Uterus (tissue), 4 donors: Measurements from ENCODE around the gene PCDHA7. TPM values are rescaled to one million over a fixed set of nuclear protein-coding genes. Genes with fewer than 3 reads are reported as not detected.
"Not testable (repeated sequence)": the region's sequence is repeated elsewhere in the genome, so short reads cannot be mapped to it uniquely, and the experiment has no call there.

Experiments used
- DNase-seq, 2 donors: peaks; one replicate each; pipeline ENCODE4 v3.0.0-alpha.2; 2019 to 2020
- H3K27ac ChIP-seq, 2 donors: fragments of 200-600 bp; sonication (generic); 1 replicate in 1 of 2; 2 replicates in 1 of 2; pipeline ENCODE4 v1.5.1; 2016 to 2018
- H3K27me3 ChIP-seq, 2 donors: fragments of 200-600 bp; sonication (generic); one replicate each; pipeline ENCODE4 v1.5.1; 2018 to 2019; ENCODE audit warnings: control low read depth in 1 of 2
- H3K36me3 ChIP-seq, 2 donors: fragments of 200-600 bp; sonication (generic); one replicate each; pipeline ENCODE4 v1.5.1; 2019; ENCODE audit warnings: control low read depth in 1 of 2
- H3K4me1 ChIP-seq, 2 donors: fragments of 200-600 bp; sonication (generic); one replicate each; pipeline ENCODE4 v1.5.1; 2018 to 2019; ENCODE audit warnings: control low read depth in 1 of 2
- H3K4me3 ChIP-seq, 2 donors: fragments of 200-600 bp; sonication (generic); 1 replicate in 1 of 2; 2 replicates in 1 of 2; pipeline ENCODE4 v1.5.1; 2018 to 2019; ENCODE audit warnings: mild to moderate bottlenecking in 1 of 2
- H3K9me3 ChIP-seq, 2 donors: fragments of 200-600 bp; sonication (generic); one replicate each; pipeline ENCODE4 v1.5.1; 2019; ENCODE audit warnings: control low read depth in 1 of 2
- POLR2A ChIP-seq, 2 donors: fragments of 450-650 bp; IDR thresholded peaks; one replicate each; pipeline ENCODE4 v1.6.1; 2016; ENCODE audit warnings: antibody characterized with exemption in 2 of 2, mild to moderate bottlenecking in 1 of 2, moderate library complexity in 1 of 2
- intact Hi-C: fragments of 100-400 bp; cut with DNase I; formaldehyde crosslinking; loops from one replicate; pipeline ENCODE4 v1.15.1; 2023; ENCODE audit warnings: low total_unique reads
- total RNA-seq, 4 donors: library from RNA; depleted of rRNA in 3 of 4; stranded (reverse); fragments of >200 nt in 3 of 4; gene quantifications; one replicate each; pipeline versions ENCODE4 v1.1.0 to v1.2.4, GENCODE V29; 2014 to 2023
- TF ChIP-seq, protein P1 (sequence below), 4 experiments: fragments of 200-600 bp in 2 of 4; fragments of 450-650 bp in 2 of 4; sonication (generic) in 2 of 4; IDR thresholded peaks; one replicate each; pipeline ENCODE4 v1.5.1; 2016 to 2019; ENCODE audit warnings: antibody characterized with exemption in 4 of 4, mild to moderate bottlenecking in 2 of 4, moderate library complexity in 1 of 4
- donor health status: DM: yes; HTN: yes; CAD: no.

The PCDHA7 gene
- total RNA-seq, 4 donors from 2014 or later = 0.98 to 24.6 (median 2.2) TPM; not detected in 1

DNA sequence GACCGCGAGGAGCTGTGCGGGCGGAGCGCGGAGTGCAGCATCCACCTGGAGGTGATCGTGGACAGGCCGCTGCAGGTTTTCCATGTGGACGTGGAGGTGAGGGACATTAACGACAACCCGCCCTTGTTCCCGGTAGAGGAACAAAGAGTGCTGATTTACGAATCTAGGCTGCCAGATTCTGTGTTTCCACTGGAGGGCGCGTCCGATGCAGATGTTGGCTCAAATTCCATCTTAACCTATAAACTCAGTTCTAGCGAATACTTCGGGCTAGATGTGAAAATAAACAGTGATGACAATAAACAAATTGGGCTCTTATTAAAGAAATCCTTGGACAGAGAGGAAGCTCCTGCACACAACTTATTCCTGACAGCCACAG, 5.7 kb upstream of the PCDHA7 start:
- Histone ChIP-seq H3K36me3 (no peaks in the 10 kb centered on the region), H3K4me1 (no peaks in the 10 kb centered on the region), H3K4me3 (peak overlapping the region in 1 of 2 donors; percentile 21), H3K27me3 (no peaks in the 10 kb centered on the region), H3K9me3 (peaks cover 0 to 16% of the 10 kb centered on the region in 2 donors), H3K27ac (no peak overlapping the region)
- intact Hi-C loops = no loop called here
- TF ChIP-seq POLR2A (IDR thresholded peaks at IDR 0.05) = no peak
- TF ChIP-seq, protein P1, sequence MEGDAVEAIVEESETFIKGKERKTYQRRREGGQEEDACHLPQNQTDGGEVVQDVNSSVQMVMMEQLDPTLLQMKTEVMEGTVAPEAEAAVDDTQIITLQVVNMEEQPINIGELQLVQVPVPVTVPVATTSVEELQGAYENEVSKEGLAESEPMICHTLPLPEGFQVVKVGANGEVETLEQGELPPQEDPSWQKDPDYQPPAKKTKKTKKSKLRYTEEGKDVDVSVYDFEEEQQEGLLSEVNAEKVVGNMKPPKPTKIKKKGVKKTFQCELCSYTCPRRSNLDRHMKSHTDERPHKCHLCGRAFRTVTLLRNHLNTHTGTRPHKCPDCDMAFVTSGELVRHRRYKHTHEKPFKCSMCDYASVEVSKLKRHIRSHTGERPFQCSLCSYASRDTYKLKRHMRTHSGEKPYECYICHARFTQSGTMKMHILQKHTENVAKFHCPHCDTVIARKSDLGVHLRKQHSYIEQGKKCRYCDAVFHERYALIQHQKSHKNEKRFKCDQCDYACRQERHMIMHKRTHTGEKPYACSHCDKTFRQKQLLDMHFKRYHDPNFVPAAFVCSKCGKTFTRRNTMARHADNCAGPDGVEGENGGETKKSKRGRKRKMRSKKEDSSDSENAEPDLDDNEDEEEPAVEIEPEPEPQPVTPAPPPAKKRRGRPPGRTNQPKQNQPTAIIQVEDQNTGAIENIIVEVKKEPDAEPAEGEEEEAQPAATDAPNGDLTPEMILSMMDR (IDR thresholded peaks at IDR 0.05) = peak in 1 of 4 experiments; percentile 8
- DNase-seq = no peak

DNA sequence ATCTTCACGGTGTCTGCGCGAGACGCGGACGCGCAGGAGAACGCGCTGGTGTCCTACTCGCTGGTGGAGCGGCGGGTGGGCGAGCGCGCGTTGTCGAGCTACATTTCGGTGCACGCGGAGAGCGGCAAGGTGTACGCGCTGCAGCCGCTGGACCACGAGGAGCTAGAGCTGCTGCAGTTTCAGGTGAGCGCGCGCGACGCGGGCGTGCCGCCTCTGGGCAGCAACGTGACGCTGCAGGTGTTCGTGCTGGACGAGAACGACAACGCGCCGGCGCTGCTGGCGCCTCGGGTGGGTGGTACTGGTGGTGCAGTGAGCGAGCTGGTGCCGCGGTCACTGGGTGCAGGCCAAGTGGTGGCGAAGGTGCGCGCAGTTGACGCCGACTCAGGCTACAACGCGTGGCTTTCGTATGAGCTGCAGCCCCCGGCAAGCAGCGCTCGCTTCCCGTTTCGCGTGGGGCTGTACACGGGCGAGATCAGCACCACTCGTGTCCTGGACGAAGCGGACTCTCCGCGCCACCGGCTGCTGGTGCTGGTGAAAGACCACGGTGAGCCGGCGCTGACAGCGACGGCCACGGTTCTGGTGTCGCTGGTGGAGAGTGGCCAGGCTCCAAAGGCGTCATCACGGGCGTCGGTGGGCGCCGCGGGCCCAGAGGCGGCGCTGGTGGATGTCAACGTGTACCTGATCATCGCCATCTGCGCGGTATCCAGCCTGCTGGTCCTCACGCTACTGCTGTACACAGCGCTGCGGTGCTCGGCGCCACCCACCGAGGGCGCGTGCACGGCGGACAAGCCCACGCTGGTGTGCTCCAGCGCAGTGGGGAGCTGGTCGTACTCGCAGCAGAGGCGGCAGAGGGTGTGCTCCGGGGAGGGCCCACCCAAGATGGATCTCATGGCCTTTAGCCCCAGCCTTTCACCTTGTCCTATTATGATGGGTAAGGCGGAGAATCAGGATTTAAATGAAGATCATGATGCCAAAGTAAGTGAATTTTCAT, 4.3 kb upstream of the PCDHA7 start:
- intact Hi-C loops, H3K4me3 ChIP-seq, H3K27me3 ChIP-seq, H3K4me1 ChIP-seq, H3K36me3 ChIP-seq, DNase-seq, H3K27ac ChIP-seq: not testable (repeated sequence)
- H3K9me3 ChIP-seq = peaks cover 0 to 20% of the 10 kb centered on the region in 2 donors

GRCh38 chr5:140834439-140835008, 455 bp downstream of the PCDHA7 start:
- Histone ChIP-seq H3K4me3 (peak overlapping the region in 1 of 2 donors; percentile 11), H3K9me3 (peaks cover 0 to 12% of the 10 kb centered on the region in 2 donors)
- H3K27ac ChIP-seq, H3K36me3 ChIP-seq, intact Hi-C loops, DNase-seq, H3K4me1 ChIP-seq, H3K27me3 ChIP-seq: not testable (repeated sequence)

DNA sequence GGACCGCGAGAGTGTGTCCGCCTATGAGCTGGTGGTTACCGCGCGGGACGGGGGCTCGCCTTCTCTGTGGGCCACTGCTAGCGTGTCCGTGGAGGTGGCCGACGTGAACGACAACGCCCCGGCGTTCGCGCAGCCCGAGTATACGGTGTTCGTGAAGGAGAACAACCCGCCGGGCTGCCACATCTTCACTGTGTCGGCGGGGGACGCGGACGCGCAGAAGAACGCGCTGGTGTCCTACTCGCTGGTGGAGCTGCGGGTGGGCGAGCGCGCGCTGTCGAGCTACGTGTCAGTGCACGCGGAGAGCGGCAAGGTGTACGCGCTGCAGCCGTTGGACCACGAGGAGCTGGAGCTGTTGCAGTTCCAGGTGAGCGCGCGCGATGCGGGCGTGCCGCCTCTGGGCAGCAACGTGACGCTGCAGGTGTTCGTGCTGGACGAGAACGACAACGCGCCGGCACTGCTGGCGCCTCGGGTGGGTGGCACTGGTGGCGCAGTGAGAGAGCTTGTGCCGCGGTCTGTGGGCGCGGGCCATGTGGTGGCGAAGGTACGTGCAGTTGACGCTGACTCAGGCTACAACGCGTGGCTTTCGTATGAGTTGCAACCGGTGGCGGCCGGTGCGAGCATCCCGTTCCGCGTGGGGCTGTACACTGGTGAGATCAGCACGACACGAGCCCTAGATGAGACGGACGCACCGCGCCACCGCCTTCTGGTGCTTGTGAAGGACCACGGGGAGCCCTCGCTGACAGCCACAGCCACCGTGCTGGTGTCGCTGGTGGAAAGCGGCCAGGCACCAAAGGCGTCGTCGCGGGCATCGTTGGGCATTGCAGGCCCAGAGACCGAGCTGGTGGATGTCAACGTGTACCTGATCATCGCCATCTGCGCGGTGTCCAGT, 1.8 kb downstream of the PCDHA7 start:
- Histone ChIP-seq H3K9me3 (peaks cover 0 to 9% of the 10 kb centered on the region in 2 donors), H3K4me1 (no peaks in the 10 kb centered on the region), H3K36me3 (no peaks in the 10 kb centered on the region), H3K4me3 (no peak overlapping the region), H3K27ac (no peak overlapping the region), H3K27me3 (peaks cover 0 to 3% of the 10 kb centered on the region in 2 donors)
- no peak for TF ChIP-seq POLR2A (IDR thresholded peaks at IDR 0.05)
- TF ChIP-seq, protein P1 (IDR thresholded peaks at IDR 0.05) = no peak
- DNase-seq = no peak
- intact Hi-C loops = no loop called here

GRCh38 chr5:140840978-140841962, 7.2 kb downstream of the PCDHA7 start, which contains the start of gene PCDHA8:
Gene PCDHA8, plus strand, starts transcription at chr5:140841187. Its CDS starts 135 bp downstream, at chr5:140841322.
- DNase-seq = peak in 1 of 2 donors; percentile 15
- no peak for TF ChIP-seq POLR2A (IDR thresholded peaks at IDR 0.05)
- TF ChIP-seq, protein P1 (IDR thresholded peaks at IDR 0.05) = peak in 1 of 4 experiments; percentile 9
- H3K9me3 ChIP-seq = peaks cover 0 to 6% of the 10 kb centered on the region in 2 donors
- no peaks in the 10 kb centered on the region for H3K4me1 ChIP-seq
- H3K27ac ChIP-seq = no peak within 1 kb of the TSS
- intact Hi-C loops = no loop called here
- H3K4me3 ChIP-seq = no peak within 1 kb of the TSS
- H3K36me3 ChIP-seq = no peaks in the 10 kb centered on the region
- peaks cover 0 to 3% of the 10 kb centered on the region in 2 donors for H3K27me3 ChIP-seq
